AG08395 (cell line): Measurements from ENCODE around the gene LRRC8E.

Source experiments
- DNase-seq: peaks from one replicate; pipeline ENCODE4 v3.0.0; 2012; ENCODE audit warnings: mixed read lengths, low spot score

The LRRC8E gene

DNA sequence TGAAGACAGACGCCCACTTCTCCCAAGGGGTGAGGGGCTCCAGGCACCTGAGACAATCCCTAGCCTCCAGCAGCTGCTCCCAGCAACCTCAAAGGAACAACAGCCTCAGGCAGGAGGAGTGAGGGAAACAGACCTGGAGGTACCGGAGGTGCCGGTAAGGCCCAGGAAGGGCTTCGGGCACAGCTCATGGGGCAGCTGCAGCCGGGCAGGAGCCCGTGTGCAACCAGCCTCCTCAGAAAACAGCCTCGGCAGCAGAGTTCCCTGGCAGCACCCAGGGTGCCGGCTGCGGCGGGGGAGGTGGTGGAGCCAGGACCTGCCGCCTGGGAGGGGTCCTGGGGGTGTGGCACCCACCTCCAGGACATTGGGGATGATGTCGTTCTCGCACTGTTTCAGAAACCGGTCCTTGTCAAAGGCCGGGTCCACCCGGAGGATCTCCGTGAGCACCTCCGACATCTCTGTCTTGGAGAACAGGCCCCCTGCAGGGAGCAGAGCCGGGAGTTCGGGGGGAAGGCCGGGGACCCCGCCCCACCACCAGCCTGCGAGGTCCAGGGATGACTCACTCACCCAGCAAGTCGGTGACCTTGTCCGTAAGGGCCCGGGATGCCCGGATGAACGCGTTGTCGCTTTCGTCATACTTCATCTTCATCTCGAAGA is 44.1 kb downstream of the LRRC8E start:
- no peak for DNase-seq

DNA sequence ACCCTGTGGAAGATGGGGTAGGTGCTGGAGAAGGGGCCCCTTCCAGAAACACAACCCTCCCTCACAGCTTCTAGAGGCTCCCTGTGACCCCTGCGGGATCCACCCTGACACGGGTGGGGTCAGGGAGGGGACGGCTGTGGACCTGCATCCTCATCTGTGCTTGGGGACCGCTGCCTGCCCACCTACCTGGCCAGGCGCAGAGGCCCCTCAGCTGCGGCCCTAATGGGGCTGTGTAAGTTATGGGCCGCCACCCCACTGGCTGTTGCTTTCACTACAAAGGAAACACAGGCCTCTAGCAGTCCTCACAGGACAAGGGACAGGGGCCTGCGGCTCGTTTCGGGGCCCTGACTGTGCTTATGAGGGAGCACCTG is 44.6 kb downstream of the LRRC8E start:
- no peak for DNase-seq

DNA sequence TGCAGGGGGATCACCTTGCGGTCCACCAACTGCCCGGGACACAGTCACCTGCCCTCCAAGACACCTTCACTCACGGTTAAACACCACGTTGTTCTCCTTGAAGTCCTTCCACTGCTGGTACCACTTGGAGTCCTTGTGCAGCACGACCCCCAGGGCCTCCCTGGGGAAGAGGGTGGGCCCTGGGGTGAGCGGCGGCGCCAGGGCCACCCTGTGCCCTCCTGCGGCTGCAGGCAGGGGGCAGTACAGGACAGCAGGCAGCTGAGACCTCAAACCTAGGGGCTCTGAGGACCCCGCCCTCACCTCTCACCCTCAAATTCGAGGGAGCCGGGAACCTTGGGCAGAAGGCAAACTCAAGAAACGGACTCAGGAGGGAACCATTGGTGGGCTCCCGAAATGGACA is 45.1 kb downstream of the LRRC8E start:
- DNase-seq: no peak

DNA sequence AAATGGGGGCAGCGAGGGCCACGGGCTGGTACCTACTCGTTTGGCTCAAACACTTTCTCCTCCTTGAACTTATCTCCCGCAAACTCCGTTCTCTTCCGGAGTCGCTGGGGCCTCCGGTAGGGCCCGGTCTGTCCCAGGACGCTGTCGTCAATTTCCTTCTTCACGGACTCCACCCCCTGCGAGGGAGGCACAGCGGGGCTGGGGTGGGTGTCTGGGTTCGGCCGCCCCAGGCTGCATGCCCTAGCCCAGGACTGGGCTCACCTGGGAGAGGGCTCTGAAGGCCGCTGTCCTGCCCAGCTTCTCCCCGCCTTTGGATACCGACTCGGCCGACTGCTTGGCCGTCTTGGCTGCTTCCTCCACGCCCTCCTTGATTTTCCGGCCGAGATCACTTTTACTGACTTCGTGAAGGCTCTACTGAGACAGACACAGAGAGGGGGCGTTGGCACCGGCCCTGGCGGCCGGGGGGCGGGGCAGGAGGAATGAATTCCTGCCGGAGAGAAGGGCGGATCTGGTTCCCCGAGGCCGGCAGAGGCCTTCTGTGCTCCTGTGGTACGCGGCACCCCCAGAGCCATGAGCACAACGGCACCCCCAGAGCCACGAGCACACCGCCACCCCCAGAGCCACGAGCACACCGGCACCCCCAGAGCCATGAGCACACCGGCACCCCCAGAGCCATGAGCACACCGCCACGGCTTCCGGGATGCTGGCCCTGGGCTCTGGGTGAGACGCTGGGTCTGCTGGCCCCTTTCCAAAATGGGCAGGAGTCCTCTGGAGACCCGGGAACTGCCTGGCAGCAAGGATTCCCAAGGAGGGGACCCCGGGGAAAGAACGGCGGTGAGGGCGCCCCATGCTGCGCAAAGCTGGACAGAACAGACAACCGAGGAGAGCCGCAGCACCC is 45.8 kb downstream of the LRRC8E start:
- DNase-seq: no peak

DNA sequence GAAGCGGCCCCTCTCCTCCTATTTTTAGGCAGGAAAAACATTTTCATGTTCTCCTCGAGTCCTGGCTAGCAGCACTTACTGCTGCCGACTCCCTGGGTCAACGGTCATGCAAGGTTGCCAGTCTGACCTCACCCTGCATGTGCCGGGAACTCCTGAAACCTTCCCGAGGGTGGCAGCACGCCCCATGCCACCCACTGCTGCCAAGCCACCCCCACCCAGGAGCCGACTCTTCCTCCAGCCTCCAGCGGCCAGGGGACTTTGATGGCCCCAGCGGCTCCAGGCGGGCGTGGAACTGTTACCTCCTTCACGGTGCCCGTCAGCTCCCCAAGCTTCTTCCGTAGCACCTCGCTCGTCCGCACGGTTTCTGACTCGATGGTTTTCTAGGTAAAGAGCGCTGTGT is 46.5 kb downstream of the LRRC8E start:
- DNase-seq: no peak

GRCh38 chr19:7940841-7941240 is 52.5 kb downstream of the LRRC8E start:
- no peak for DNase-seq

DNA sequence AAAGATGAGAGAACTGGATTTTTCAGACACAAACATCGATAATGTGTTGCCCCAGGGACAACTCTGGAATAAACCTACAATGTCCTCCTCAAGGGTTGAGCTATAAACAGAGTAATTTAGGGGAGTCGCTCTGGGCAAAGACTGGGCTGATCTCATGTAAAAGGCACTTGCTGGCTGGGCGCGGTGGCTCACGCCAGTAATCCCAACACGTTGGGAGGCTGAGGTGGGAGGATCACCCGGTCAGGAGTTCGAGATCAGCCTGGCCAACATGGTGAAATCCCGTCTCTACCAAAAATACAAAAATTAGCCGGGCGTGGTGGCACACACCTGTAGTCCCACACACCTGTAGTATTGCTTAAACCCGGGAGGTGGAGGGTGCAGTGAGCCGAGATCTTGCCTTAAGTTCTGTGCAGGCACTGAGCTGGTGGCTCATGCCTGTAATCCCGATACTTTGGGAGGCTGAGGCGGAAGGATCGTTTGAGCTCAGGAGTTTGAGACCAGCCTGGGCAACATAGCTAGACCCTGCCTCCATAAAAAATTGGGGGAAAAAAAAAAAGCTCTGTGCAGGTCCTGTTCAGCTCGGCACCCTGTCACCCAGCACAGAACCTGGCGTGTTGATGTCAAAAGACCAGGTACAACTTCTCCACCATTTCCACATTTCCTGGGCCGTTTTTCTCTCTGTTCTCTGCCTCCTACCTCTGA is 53.7 kb downstream of the LRRC8E start:
- no peak for DNase-seq

- no peak for DNase-seq
Observed at GRCh38 chr19:7942981-7943443, 54.7 kb downstream of the LRRC8E start.

DNA sequence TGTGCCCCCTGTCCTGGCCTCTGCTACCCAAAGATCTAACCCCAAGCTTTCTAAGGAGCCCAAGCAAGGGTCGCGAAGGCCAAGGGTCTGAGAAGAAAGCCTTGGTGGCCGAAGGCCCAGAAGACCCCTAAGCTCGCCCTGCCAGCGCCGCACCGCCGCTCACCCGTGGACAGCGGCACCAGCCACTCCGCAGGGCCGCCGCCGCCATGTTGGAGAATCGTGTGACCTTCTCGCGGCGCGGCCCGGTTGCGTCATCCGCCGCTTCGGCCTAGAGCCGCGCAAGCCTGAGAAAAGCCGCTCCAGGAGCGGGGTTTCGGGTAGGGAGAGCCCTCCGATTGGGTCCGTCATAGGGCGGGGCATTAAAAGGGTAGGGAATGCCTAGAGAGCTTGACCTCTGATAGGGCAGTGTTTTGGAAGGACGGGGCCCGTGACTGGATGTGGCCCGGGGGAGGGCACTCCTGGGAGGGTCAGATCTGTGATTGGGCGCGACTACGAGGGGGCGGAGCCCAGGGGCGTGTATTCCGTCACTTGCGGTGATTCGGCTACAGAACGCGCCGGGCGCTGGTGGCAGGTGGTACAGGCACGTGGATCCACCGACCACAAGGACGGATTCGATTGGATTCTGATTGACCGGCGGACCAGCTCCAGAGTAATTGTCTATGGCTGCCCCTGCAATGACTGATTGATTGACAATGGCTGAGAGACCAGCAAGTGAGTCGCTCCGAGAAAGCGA is 55.3 kb downstream of the LRRC8E start, which contains the start of gene TIMM44:
Gene TIMM44, minus strand, starts transcription at position 223 of the 733 bp plus-strand sequence. Its CDS starts 15 bp downstream, at position 208.
- peak; percentile 99 for DNase-seq

DNA sequence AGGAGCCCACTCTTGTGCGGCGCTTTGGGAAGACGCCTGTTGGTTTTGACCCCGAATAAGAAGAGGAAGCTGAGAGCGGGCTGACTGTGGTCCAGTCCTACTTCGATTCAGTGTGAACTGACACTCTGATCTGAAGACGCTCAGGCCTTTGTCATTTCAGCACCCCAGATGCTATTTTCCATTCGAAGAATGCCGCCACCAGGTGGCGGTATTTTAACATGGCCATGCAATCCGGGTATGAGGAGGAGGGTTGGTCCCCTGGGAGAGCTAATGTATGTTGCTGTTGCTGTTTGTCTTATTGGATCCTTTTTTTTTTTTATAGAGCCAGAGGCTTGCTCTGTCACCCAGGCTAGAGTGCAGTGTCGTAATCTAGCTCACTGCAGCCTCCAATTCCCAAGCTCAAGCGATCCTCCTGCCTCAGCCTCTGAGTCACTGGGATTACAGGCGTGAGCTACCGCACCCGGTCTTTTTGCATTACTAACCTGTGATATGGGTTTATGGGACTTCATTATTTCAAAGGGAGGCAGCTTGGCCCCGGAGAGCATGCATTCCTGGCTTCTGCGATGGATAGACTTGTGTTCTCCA is 56.0 kb downstream of the LRRC8E start:
- peak; percentile 85 for DNase-seq

DNA sequence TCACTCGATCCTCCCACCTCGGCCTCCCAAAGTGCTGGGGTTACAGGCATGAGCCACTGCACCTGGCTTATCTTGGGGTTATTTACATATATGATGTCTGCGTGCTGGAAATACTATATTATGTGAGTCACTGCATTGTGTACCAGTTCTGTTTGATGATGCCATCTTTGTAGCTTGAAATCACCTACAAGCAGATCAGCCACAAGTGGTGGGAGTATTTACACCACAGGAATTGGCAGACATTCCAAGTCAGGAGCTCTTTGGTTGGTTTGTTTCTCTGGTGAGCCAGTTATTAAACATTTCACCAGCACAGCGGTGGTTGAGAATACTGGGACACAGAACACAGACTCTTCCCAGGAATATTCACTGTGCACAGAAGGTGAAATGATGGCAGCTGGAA is 59.6 kb downstream of the LRRC8E start:
- no peak for DNase-seq
